ENCODE data around the gene PLXNB1. TPM values are rescaled to one million over a fixed set of nuclear protein-coding genes. Genes with fewer than 3 reads are reported as not detected.
A peak's percentile ranks its signal among the peaks of the same experiment; 100 is the strongest.

The PLXNB1 gene
- total and polyA plus RNA-seq, 10 of the 15 experiments (the other 5 are each of a cell fraction or from before 2014, with no cell fraction given) = 0.18 to 15.1 (median 5.3) TPM

GRCh38 chr3:48472673-48472922 is 42.7 kb upstream of the PLXNB1 start:
- 2% methylated on average over 5 of the region's 5 CpGs for WGBS (ENCODE audit: insufficient coverage, insufficient replicate concordance, low lambda C conversion rate, missing lambda C conversion rate)
- Histone ChIP-seq H2AFZ (ENCODE audit: control insufficient read depth, low read depth, low read length) (peak overlapping the region; percentile 51), H3K36me3 (ENCODE audit: control insufficient read depth in 2 of 2, insufficient read depth in 2 of 2, low read length in 1 of 2) (peaks cover 3 to 8% of the 10 kb centered on the region in 2 experiments; a peak in 3 of 4 replicates), H3K9me3 (replicated peaks; ENCODE audit: control insufficient read depth, insufficient read depth, low read length) (no peaks in the 10 kb centered on the region), H4K20me1 (ENCODE audit: control insufficient read depth, insufficient read depth) (no peaks in the 10 kb centered on the region), H3K4me3 (peak overlapping the region; percentile 71), H3K9ac (ENCODE audit: control insufficient read depth, insufficient read depth, low read length) (peak overlapping the region; percentile 99), H3K4me2 (ENCODE audit: control insufficient read depth, insufficient read depth) (peak overlapping the region; percentile 97), H3K27me3 (replicated peaks in 1 of 2; ENCODE audit: control insufficient read depth in 2 of 2, insufficient read depth in 2 of 2, low read length in 1 of 2) (no peaks in the 10 kb centered on the region), H3K79me2 (ENCODE audit: control insufficient read depth, insufficient read depth, low read length) (peaks cover 47% of the 10 kb centered on the region), H3K27ac (ENCODE audit: control insufficient read depth, insufficient read depth) (peak overlapping the region; percentile 100), H3K4me1 (ENCODE audit: control insufficient read depth, insufficient read depth, low read length) (peaks cover 35% of the 10 kb centered on the region)
- ChIA-PET SMC1A (ENCODE audit: uncharacterized antibody, unreplicated experiment) (interaction anchor here (0.6 to 3.4 kb wide), 10 partner anchors 15 to 77 kb away, joined by 3 to 18 read pairs (median 5); partner anchors contain the start of genes CCDC51 and TMA7), RAD21 (ENCODE audit: unreplicated experiment) (interaction anchor here (0.9 to 2.4 kb wide), 12 partner anchors 26 to 232 kb away, joined by 3 to 23 read pairs (median 5); partner anchors contain the start of genes ATRIP, CCDC51, PFKFB4 and TMA7), POLR2A (interaction anchor here (0.6 to 10.0 kb wide), 13 partner anchors 9 to 1489 kb away, joined by 3 to 91 read pairs (median 5); partner anchors contain the start of genes ATRIP, CCDC51, PFKFB4 and SHISA5), CTCF (interaction anchor here (0.9 to 3.1 kb wide), 14 partner anchors 10 to 162 kb away, joined by 3 to 37 read pairs (median 5); partner anchors contain the start of genes CCDC51, PFKFB4, SHISA5 and SLC26A6)
- in situ Hi-C loops (cut with MboI) (no loop called here), intact Hi-C loops (cut with micrococcal nuclease; ENCODE audit: unreplicated experiment) (no loop called here)
- TF ChIP-seq SMAD1 (IDR thresholded peaks at IDR 0.05; ENCODE audit: low read depth, partially characterized antibody) (peak; percentile 38), STAT3 (IDR thresholded peaks at IDR 0.05; ENCODE audit: low read depth, low read length) (no peak), CBFB (IDR thresholded peaks at IDR 0.05; ENCODE audit: low read depth) (0 out of 2 replicates have a peak, but pooled peaks have one; percentile 71), TCF7 (IDR thresholded peaks at IDR 0.05; ENCODE audit: borderline replicate concordance) (no peak)
- peak; percentile 34 for ATAC-seq
- FAIRE-seq = no peak
- DNase-seq (ENCODE audit: low read depth, low spot score) = no peak
- BruUV-seq (replicated peaks) = TSS peak; percentile 91

- FAIRE-seq = no peak
- no peak for ATAC-seq
- SMC1A ChIA-PET (ENCODE audit: uncharacterized antibody, unreplicated experiment) = interaction anchor here (0.6 to 1.8 kb wide), 6 partner anchors 34 to 540 kb away, joined by 3 to 6 read pairs (median 3); partner anchors contain the start of gene SHISA5
- H3K4me3 ChIP-seq = peak overlapping the region; percentile 34; the same call in 1 of the 2 replicates
- no TSS peak for BruUV-seq (replicated peaks)
- peaks cover 68% of the 10 kb centered on the region for H3K79me2 ChIP-seq (ENCODE audit: control insufficient read depth, insufficient read depth, low read length)
- no peaks in the 10 kb centered on the region for H4K20me1 ChIP-seq (ENCODE audit: control insufficient read depth, insufficient read depth)
- WGBS (ENCODE audit: insufficient coverage, insufficient replicate concordance, low lambda C conversion rate, missing lambda C conversion rate) = 78% methylated on average over 1 of the region's 1 CpG
- intact Hi-C loops (cut with micrococcal nuclease; ENCODE audit: unreplicated experiment) (no loop called here), in situ Hi-C loops (cut with MboI) (no loop called here)
- H2AFZ ChIP-seq (ENCODE audit: control insufficient read depth, low read depth, low read length) = no peak overlapping the region
- CTCF ChIA-PET = interaction anchor here (0.6 to 2.4 kb wide), 8 partner anchors 34 to 165 kb away, joined by 3 to 13 read pairs (median 5); partner anchors contain the start of gene SLC26A6
- RAD21 ChIA-PET (ENCODE audit: unreplicated experiment) = interaction anchor here (0.8 to 1.2 kb wide), 3 partner anchors 34 to 165 kb away, joined by 3 to 4 read pairs (median 3); partner anchors contain the start of gene SLC26A6
- peak overlapping the region; percentile 80 for H3K4me2 ChIP-seq (ENCODE audit: control insufficient read depth, insufficient read depth)
- peak overlapping the region; percentile 59; the same call in 1 of the 2 replicates for H3K27ac ChIP-seq (ENCODE audit: control insufficient read depth, insufficient read depth)
- peak overlapping the region; percentile 56 for H3K9ac ChIP-seq (ENCODE audit: control insufficient read depth, insufficient read depth, low read length)
- no peak for DNase-seq (ENCODE audit: low read depth, low spot score)
- peaks cover 9 to 12% of the 10 kb centered on the region in 2 experiments; a peak in 3 of 4 replicates for H3K36me3 ChIP-seq (ENCODE audit: control insufficient read depth in 2 of 2, insufficient read depth in 2 of 2, low read length in 1 of 2)
- POLR2A ChIA-PET = interaction anchor here (0.6 to 10.0 kb wide), 4 partner anchors 12 to 381 kb away, joined by 4 to 91 read pairs (median 4); partner anchors contain the start of gene PFKFB4
- peaks cover 50% of the 10 kb centered on the region for H3K4me1 ChIP-seq (ENCODE audit: control insufficient read depth, insufficient read depth, low read length)
- H3K9me3 ChIP-seq (replicated peaks; ENCODE audit: control insufficient read depth, insufficient read depth, low read length) = no peaks in the 10 kb centered on the region
- no peaks in the 10 kb centered on the region for H3K27me3 ChIP-seq (replicated peaks in 1 of 2; ENCODE audit: control insufficient read depth in 2 of 2, insufficient read depth in 2 of 2, low read length in 1 of 2)
- TF ChIP-seq FOXM1 (IDR thresholded peaks at IDR 0.05; ENCODE audit: low read depth, low read length) = no peak
- no peak for TF ChIP-seq RBBP5 (conservative IDR thresholded peaks at IDR 0.05)
- TF ChIP-seq IKZF2 (IDR thresholded peaks at IDR 0.05) = no peak
- no peak for TF ChIP-seq TAF1 (IDR thresholded peaks at IDR 0.05; ENCODE audit: borderline replicate concordance, low read depth, low read length)
- no peak for TF ChIP-seq ZNF24 (IDR thresholded peaks at IDR 0.05)
- TF ChIP-seq CBX3 (IDR thresholded peaks at IDR 0.05; ENCODE audit: borderline replicate concordance, low read depth) = no peak
- TF ChIP-seq ZNF622 (IDR thresholded peaks at IDR 0.05) = no peak
- TF ChIP-seq EP300 (IDR thresholded peaks at IDR 0.05; ENCODE audit: borderline replicate concordance in 1 of 2, control insufficient read depth in 1 of 2, low read depth in 2 of 2, low read length in 2 of 2) = no peak
- TF ChIP-seq BCLAF1 (IDR thresholded peaks at IDR 0.05) = no peak
Measured at GRCh38 chr3:48470286-48470685, 40.4 kb upstream of the PLXNB1 start.
